Measurements from ENCODE around the gene DICER1.

DICER1 gene

GRCh38 chr14:95066427-95066986, 90.8 kb downstream of the DICER1 start:
- Histone ChIP-seq H3K18ac (ENCODE audit: low read length) (no peak overlapping the region), H3K4me2 (ENCODE audit: insufficient read depth, low read length, poor library complexity, severe bottlenecking) (no peak overlapping the region), H3K27ac (replicated peaks; ENCODE audit: low read length) (no peak overlapping the region), H3K27me3 (ENCODE audit: control insufficient read depth in 3 of 3, insufficient read depth in 3 of 3, low read depth in 1 of 3, low read length in 3 of 3) (peaks cover 0 to 3% (median 0%) of the 10 kb centered on the region in 3 experiments), H2AFZ (ENCODE audit: low read length) (no peak overlapping the region), H4K91ac (ENCODE audit: low read depth, low read length, poor library complexity) (peak overlapping the region; percentile 77), H3K14ac (ENCODE audit: low read length) (peak overlapping the region; percentile 1), H4K8ac (ENCODE audit: low read depth, low read length) (no peak overlapping the region), H2BK5ac (ENCODE audit: low read length) (no peak overlapping the region), H3K4ac (ENCODE audit: low read length) (no peak overlapping the region), H2BK15ac (ENCODE audit: low read length) (no peak overlapping the region), H2BK12ac (ENCODE audit: low read length) (no peak overlapping the region), H2BK120ac (ENCODE audit: low read depth, low read length) (no peak overlapping the region), H3K36me3 (replicated peaks in 1 of 2; ENCODE audit: control insufficient read depth in 2 of 2, insufficient read depth in 2 of 2, low read length in 2 of 2) (no peaks in the 10 kb centered on the region), H3K79me1 (ENCODE audit: low read depth, low read length) (no peaks in the 10 kb centered on the region), H3K4me1 (ENCODE audit: control insufficient read depth in 2 of 2, insufficient read depth in 1 of 2, low read depth in 1 of 2, low read length in 2 of 2) (peaks cover 0 to 4% of the 10 kb centered on the region in 2 donors), H3K9me3 (replicated peaks in 1 of 2; ENCODE audit: control insufficient read depth in 2 of 2, insufficient read depth in 1 of 2, low read depth in 1 of 2, low read length in 2 of 2) (no peaks in the 10 kb centered on the region), H2AK5ac (ENCODE audit: low read depth, low read length) (no peak overlapping the region), H3K23ac (ENCODE audit: low read depth, low read length, poor library complexity) (no peak overlapping the region), H3K4me3 (ENCODE audit: low read length in 2 of 2) (peak overlapping the region in 1 of 2 donors; percentile 62), H3K9ac (ENCODE audit: low read depth, low read length, poor library complexity) (no peak overlapping the region)
- DNase-seq (ENCODE audit: low spot score): no peak
- WGBS, 2 donors (ENCODE audit: extremely low coverage in 2 of 2, insufficient read length in 2 of 2, insufficient replicate concordance in 1 of 2): 100% methylated on average over 4 of the region's 4 CpGs; no CpG with 5 or more reads in 1 of the 2 donors

DNA sequence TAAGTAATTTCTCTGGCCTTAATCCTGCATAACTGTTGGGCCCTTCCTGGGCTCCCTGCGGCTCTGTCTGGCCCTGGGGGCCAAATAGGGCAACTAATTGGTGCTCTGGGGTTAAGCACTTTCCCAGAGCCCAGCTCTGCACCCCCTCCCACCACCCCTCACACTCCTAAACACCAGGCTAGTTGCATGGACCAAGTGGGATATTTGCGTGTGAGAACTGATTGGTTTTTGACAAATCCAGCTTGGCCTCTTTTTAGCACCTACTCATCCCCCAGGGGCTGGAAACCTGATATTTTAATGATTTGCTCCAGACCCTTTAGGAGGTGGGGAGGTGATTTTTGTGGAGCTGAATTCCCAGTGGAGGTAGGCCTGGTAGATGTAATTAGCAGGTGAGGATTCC, 91.9 kb downstream of the DICER1 start:
- Histone ChIP-seq H3K9me3 (replicated peaks in 1 of 2; ENCODE audit: control insufficient read depth in 2 of 2, insufficient read depth in 1 of 2, low read depth in 1 of 2, low read length in 2 of 2) (no peaks in the 10 kb centered on the region), H2BK5ac (ENCODE audit: low read length) (no peak overlapping the region), H3K4me1 (ENCODE audit: control insufficient read depth in 2 of 2, insufficient read depth in 1 of 2, low read depth in 1 of 2, low read length in 2 of 2) (peaks cover 0 to 1% of the 10 kb centered on the region in 2 donors), H4K91ac (ENCODE audit: low read depth, low read length, poor library complexity) (no peak overlapping the region), H3K4me3 (ENCODE audit: low read length in 2 of 2) (no peak overlapping the region), H2BK15ac (ENCODE audit: low read length) (no peak overlapping the region), H3K27me3 (ENCODE audit: control insufficient read depth in 3 of 3, insufficient read depth in 3 of 3, low read depth in 1 of 3, low read length in 3 of 3) (peaks cover 0 to under 1% (median 0%) of the 10 kb centered on the region in 3 experiments), H3K27ac (replicated peaks; ENCODE audit: low read length) (no peak overlapping the region), H2BK12ac (ENCODE audit: low read length) (no peak overlapping the region), H3K79me1 (ENCODE audit: low read depth, low read length) (no peaks in the 10 kb centered on the region), H3K36me3 (replicated peaks in 1 of 2; ENCODE audit: control insufficient read depth in 2 of 2, insufficient read depth in 2 of 2, low read length in 2 of 2) (no peaks in the 10 kb centered on the region), H3K18ac (ENCODE audit: low read length) (peak overlapping the region; percentile 32), H3K4ac (ENCODE audit: low read length) (no peak overlapping the region), H3K14ac (ENCODE audit: low read length) (no peak overlapping the region), H2AFZ (ENCODE audit: low read length) (no peak overlapping the region), H2AK5ac (ENCODE audit: low read depth, low read length) (no peak overlapping the region), H2BK120ac (ENCODE audit: low read depth, low read length) (no peak overlapping the region), H3K4me2 (ENCODE audit: insufficient read depth, low read length, poor library complexity, severe bottlenecking) (no peak overlapping the region), H4K8ac (ENCODE audit: low read depth, low read length) (no peak overlapping the region), H3K9ac (ENCODE audit: low read depth, low read length, poor library complexity) (no peak overlapping the region), H3K23ac (ENCODE audit: low read depth, low read length, poor library complexity) (no peak overlapping the region)
- DNase-seq (ENCODE audit: low spot score): no peak
- no CpG with 5 or more reads among the region's 2 CpGs for WGBS, 2 donors (ENCODE audit: extremely low coverage in 2 of 2, insufficient read length in 2 of 2, insufficient replicate concordance in 1 of 2)

DNA sequence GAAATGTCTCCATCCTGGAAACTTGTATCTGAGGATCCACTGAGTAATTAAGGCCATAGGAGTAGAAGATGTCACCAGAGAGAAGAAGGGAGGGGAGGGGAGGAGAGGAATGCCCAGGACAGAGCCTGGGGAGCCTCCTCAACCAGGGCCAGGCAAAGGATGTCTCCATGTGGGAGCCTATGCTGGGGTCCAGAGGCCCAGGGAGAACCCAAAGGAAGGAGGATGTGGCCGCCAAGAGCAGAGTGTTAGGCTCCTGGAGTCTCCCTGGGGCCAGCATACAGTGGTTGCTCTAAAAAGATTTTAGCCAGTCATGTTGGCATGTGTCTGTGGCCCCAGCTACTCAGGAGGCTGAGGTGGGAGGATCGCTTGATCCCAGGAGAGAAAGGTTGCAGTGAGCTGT, 92.6 kb downstream of the DICER1 start:
- Histone ChIP-seq H3K9me3 (replicated peaks in 1 of 2; ENCODE audit: control insufficient read depth in 2 of 2, insufficient read depth in 1 of 2, low read depth in 1 of 2, low read length in 2 of 2) (no peaks in the 10 kb centered on the region), H2BK5ac (ENCODE audit: low read length) (no peak overlapping the region), H3K23ac (ENCODE audit: low read depth, low read length, poor library complexity) (no peak overlapping the region), H3K79me1 (ENCODE audit: low read depth, low read length) (no peaks in the 10 kb centered on the region), H3K14ac (ENCODE audit: low read length) (no peak overlapping the region), H3K36me3 (replicated peaks in 1 of 2; ENCODE audit: control insufficient read depth in 2 of 2, insufficient read depth in 2 of 2, low read length in 2 of 2) (no peaks in the 10 kb centered on the region), H3K4me2 (ENCODE audit: insufficient read depth, low read length, poor library complexity, severe bottlenecking) (no peak overlapping the region), H2BK120ac (ENCODE audit: low read depth, low read length) (no peak overlapping the region), H3K27ac (replicated peaks; ENCODE audit: low read length) (no peak overlapping the region), H3K4me3 (ENCODE audit: low read length in 2 of 2) (no peak overlapping the region), H3K27me3 (ENCODE audit: control insufficient read depth in 3 of 3, insufficient read depth in 3 of 3, low read depth in 1 of 3, low read length in 3 of 3) (no peaks in the 10 kb centered on the region), H4K91ac (ENCODE audit: low read depth, low read length, poor library complexity) (no peak overlapping the region), H3K9ac (ENCODE audit: low read depth, low read length, poor library complexity) (no peak overlapping the region), H2AFZ (ENCODE audit: low read length) (no peak overlapping the region), H2BK15ac (ENCODE audit: low read length) (no peak overlapping the region), H2BK12ac (ENCODE audit: low read length) (no peak overlapping the region), H3K4ac (ENCODE audit: low read length) (no peak overlapping the region), H4K8ac (ENCODE audit: low read depth, low read length) (no peak overlapping the region), H3K18ac (ENCODE audit: low read length) (no peak overlapping the region), H2AK5ac (ENCODE audit: low read depth, low read length) (no peak overlapping the region), H3K4me1 (ENCODE audit: control insufficient read depth in 2 of 2, insufficient read depth in 1 of 2, low read depth in 1 of 2, low read length in 2 of 2) (peaks cover 0 to 3% of the 10 kb centered on the region in 2 donors)
- no CpG with 5 or more reads among the region's 2 CpGs for WGBS, 2 donors (ENCODE audit: extremely low coverage in 2 of 2, insufficient read length in 2 of 2, insufficient replicate concordance in 1 of 2)
- DNase-seq (ENCODE audit: low spot score): no peak

GRCh38 chr14:95064256-95064655, 93.1 kb downstream of the DICER1 start:
- no peaks in the 10 kb centered on the region for H3K79me1 ChIP-seq (ENCODE audit: low read depth, low read length)
- no CpG with 5 or more reads among the region's 6 CpGs for WGBS, 2 donors (ENCODE audit: extremely low coverage in 2 of 2, insufficient read length in 2 of 2, insufficient replicate concordance in 1 of 2)

More at GRCh38 chr14:95064256-95064655, 93.1 kb downstream of the DICER1 start:
- no peak overlapping the region for H3K4ac ChIP-seq (ENCODE audit: low read length)
- H3K4me2 ChIP-seq (ENCODE audit: insufficient read depth, low read length, poor library complexity, severe bottlenecking): no peak overlapping the region
- peak overlapping the region; percentile 34 for H2BK15ac ChIP-seq (ENCODE audit: low read length)
- H4K91ac ChIP-seq (ENCODE audit: low read depth, low read length, poor library complexity): no peak overlapping the region
- no peak overlapping the region for H3K4me3 ChIP-seq (ENCODE audit: low read length in 2 of 2)
- H3K23ac ChIP-seq (ENCODE audit: low read depth, low read length, poor library complexity): no peak overlapping the region
- no peak for DNase-seq (ENCODE audit: low spot score)
- no peak overlapping the region for H3K27ac ChIP-seq (replicated peaks; ENCODE audit: low read length)
- H3K9ac ChIP-seq (ENCODE audit: low read depth, low read length, poor library complexity): no peak overlapping the region
- no peak overlapping the region for H2BK12ac ChIP-seq (ENCODE audit: low read length)
- H2BK5ac ChIP-seq (ENCODE audit: low read length): no peak overlapping the region
- H3K27me3 ChIP-seq (ENCODE audit: control insufficient read depth in 3 of 3, insufficient read depth in 3 of 3, low read depth in 1 of 3, low read length in 3 of 3): no peaks in the 10 kb centered on the region
- no peaks in the 10 kb centered on the region for H3K9me3 ChIP-seq (replicated peaks in 1 of 2; ENCODE audit: control insufficient read depth in 2 of 2, insufficient read depth in 1 of 2, low read depth in 1 of 2, low read length in 2 of 2)
- H4K8ac ChIP-seq (ENCODE audit: low read depth, low read length): no peak overlapping the region
- H3K36me3 ChIP-seq (replicated peaks in 1 of 2; ENCODE audit: control insufficient read depth in 2 of 2, insufficient read depth in 2 of 2, low read length in 2 of 2): no peaks in the 10 kb centered on the region
- no peak overlapping the region for H2BK120ac ChIP-seq (ENCODE audit: low read depth, low read length)
- H3K4me1 ChIP-seq (ENCODE audit: control insufficient read depth in 2 of 2, insufficient read depth in 1 of 2, low read depth in 1 of 2, low read length in 2 of 2): peaks cover 0 to 3% of the 10 kb centered on the region in 2 donors
- H2AK5ac ChIP-seq (ENCODE audit: low read depth, low read length): no peak overlapping the region
- H3K18ac ChIP-seq (ENCODE audit: low read length): no peak overlapping the region
- H2AFZ ChIP-seq (ENCODE audit: low read length): no peak overlapping the region
- H3K14ac ChIP-seq (ENCODE audit: low read length): no peak overlapping the region

Data from neuronal stem cell (in vitro differentiated cells).